WI38 (cell line): ENCODE data around the gene SLC16A6.
"Not testable (repeated sequence)": the region's sequence is repeated elsewhere in the genome, so short reads cannot be mapped to it uniquely, and the experiment has no call there.

Source experiments
- H3K4me3 ChIP-seq: 2 replicates; pipeline ENCODE4 v1.5.1; 2011; ENCODE audit warnings: low read depth, mild to moderate bottlenecking, control low read depth, low read length
- CTCF ChIP-seq: IDR thresholded peaks from 2 replicates; pipeline ENCODE4 v1.5.1; 2012; ENCODE audit warnings: low read depth, mild to moderate bottlenecking, control low read depth, low read length

Gene SLC16A6

GRCh38 chr17:68319410-68320162, 28.7 kb upstream of the SLC16A6 start:
- no peak overlapping the region for H3K4me3 ChIP-seq

GRCh38 chr17:68318103-68318991, 27.4 kb upstream of the SLC16A6 start:
- TF ChIP-seq CTCF = no peak

More at GRCh38 chr17:68319410-68320162, 28.7 kb upstream of the SLC16A6 start:
- TF ChIP-seq CTCF = no peak

GRCh38 chr17:68317458-68317857, 26.5 kb upstream of the SLC16A6 start:
- TF ChIP-seq CTCF = no peak
- no peak overlapping the region for H3K4me3 ChIP-seq

More at GRCh38 chr17:68318103-68318991, 27.4 kb upstream of the SLC16A6 start:
- no peak overlapping the region for H3K4me3 ChIP-seq

GRCh38 chr17:68315930-68316329, 25.0 kb upstream of the SLC16A6 start:
- TF ChIP-seq CTCF = no peak
- H3K4me3 ChIP-seq = no peak overlapping the region

- H3K4me3 ChIP-seq = no peak overlapping the region
- TF ChIP-seq CTCF = no peak
Measured at GRCh38 chr17:68314916-68315535, 24.1 kb upstream of the SLC16A6 start.

- no peak overlapping the region for H3K4me3 ChIP-seq
- no peak for TF ChIP-seq CTCF
Measured at GRCh38 chr17:68310152-68310551, 19.2 kb upstream of the SLC16A6 start.

GRCh38 chr17:68309066-68309670, 18.2 kb upstream of the SLC16A6 start:
- not testable (repeated sequence) for H3K4me3 ChIP-seq

- H3K4me3 ChIP-seq = not testable (repeated sequence)
Measured at GRCh38 chr17:68308486-68308885, 17.6 kb upstream of the SLC16A6 start.
